HCT116 (cell line): ENCODE measurements around the gene CLIC5.

ENCODE experiments used
- EZH2phosphoT487 ChIP-seq: fragments of 200-600 bp; IDR thresholded peaks from 2 replicates; pipeline ENCODE4 v1.6.1; 2018; ENCODE audit warnings: antibody characterized with exemption, borderline replicate concordance
- JUND ChIP-seq: IDR thresholded peaks from 2 replicates; pipeline ENCODE4 v1.6.1; 2012
- POLR2AphosphoS5 ChIP-seq: IDR thresholded peaks from 2 replicates; pipeline ENCODE4 v1.6.1; 2011; ENCODE audit warnings: mild to moderate bottlenecking, low read depth, low read length, moderate library complexity
- RAD21 ChIP-seq: IDR thresholded peaks from 2 replicates; pipeline ENCODE4 v1.6.1; 2012; ENCODE audit warnings: low read depth, mild to moderate bottlenecking
- YY1 ChIP-seq: IDR thresholded peaks from 2 replicates; pipeline ENCODE4 v1.6.1; 2011; ENCODE audit warnings: low read length, low read depth, moderate library complexity, mild to moderate bottlenecking; ENCODE audit not compliant: insufficient replicate concordance; ENCODE audit errors: extremely low read depth
- ZNF274 ChIP-seq: fragments of 200-500 bp; sonication (Bioruptor generic); IDR thresholded peaks from 2 replicates; pipeline ENCODE4 v1.6.1; 2014; ENCODE audit warnings: mild to moderate bottlenecking, low read depth, low read length, inconsistent platforms
- TF ChIP-seq, protein P1 (sequence below), 3 experiments: fragments of 200-600 bp in 1 of 3; sonication (generic) in 1 of 3; IDR thresholded peaks in 2 of 3; conservative IDR thresholded peaks in 1 of 3; 2 replicates each; pipeline ENCODE4 v1.5.1; 2012 to 2017; ENCODE audit warnings: low read depth in 2 of 3, low read length in 2 of 3, antibody characterized with exemption in 1 of 3, borderline replicate concordance in 1 of 3, control low read depth in 1 of 3, mild to moderate bottlenecking in 1 of 3, mixed read lengths in 1 of 3, mixed run types in 1 of 3, moderate library complexity in 1 of 3; ENCODE audit not compliant: insufficient read depth in 1 of 3

DNA sequence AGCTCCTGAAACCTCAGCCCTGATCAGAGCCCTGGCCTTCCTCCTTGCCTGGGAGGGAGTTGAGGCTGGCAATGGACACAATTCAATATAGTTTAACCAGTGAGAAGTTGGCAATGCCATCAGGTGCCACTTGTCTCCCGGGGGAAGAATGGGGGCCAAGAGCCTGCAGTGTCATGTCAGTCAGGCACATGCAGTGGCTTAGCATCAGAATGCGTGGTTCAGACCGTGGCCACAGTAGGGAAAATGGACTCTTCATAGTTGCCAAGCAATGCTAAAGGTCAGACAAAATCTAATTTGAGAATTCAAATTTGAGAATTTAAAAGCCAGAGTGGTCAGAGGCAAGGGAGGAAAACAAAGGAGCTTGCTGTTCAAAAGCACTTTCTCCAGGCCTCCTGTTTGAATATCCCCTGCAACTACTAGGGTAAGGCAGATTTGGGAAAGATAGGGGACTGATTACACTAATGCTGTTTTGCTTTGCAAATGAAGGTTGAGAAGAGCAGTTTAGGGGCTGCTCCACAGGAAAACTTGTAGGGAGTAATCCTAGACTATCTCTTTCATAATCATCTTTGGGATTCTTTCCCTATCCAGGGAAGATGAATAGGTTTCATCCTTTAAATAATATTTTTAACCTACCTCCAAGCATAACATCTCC, 33.1 kb upstream of the CLIC5 start:
- TF ChIP-seq YY1, result no peak
- TF ChIP-seq, protein P1, sequence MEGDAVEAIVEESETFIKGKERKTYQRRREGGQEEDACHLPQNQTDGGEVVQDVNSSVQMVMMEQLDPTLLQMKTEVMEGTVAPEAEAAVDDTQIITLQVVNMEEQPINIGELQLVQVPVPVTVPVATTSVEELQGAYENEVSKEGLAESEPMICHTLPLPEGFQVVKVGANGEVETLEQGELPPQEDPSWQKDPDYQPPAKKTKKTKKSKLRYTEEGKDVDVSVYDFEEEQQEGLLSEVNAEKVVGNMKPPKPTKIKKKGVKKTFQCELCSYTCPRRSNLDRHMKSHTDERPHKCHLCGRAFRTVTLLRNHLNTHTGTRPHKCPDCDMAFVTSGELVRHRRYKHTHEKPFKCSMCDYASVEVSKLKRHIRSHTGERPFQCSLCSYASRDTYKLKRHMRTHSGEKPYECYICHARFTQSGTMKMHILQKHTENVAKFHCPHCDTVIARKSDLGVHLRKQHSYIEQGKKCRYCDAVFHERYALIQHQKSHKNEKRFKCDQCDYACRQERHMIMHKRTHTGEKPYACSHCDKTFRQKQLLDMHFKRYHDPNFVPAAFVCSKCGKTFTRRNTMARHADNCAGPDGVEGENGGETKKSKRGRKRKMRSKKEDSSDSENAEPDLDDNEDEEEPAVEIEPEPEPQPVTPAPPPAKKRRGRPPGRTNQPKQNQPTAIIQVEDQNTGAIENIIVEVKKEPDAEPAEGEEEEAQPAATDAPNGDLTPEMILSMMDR (IDR thresholded peaks at IDR 0.05 in 2 of 3, conservative IDR thresholded peaks at IDR 0.05 in 1 of 3; ENCODE audit: borderline replicate concordance in 1 of 3, insufficient read depth in 1 of 3, low read depth in 2 of 3, low read length in 2 of 3), result no peak
- TF ChIP-seq JUND, result no peak
- no peak for TF ChIP-seq EZH2phosphoT487
- TF ChIP-seq POLR2AphosphoS5, result no peak
- TF ChIP-seq ZNF274, result no peak
- no peak for TF ChIP-seq RAD21
